ENCODE results near the gene KCNH4. TPM values are rescaled to one million over a fixed set of nuclear protein-coding genes. Genes with fewer than 3 reads are reported as not detected.

KCNH4 gene
- total RNA-seq, 1 experiment from 2014 or later, result not detected

- Histone ChIP-seq H3K9me3 (replicated peaks) (no peaks in the 10 kb centered on the region), H3K36me3 (peaks cover 3% of the 10 kb centered on the region), H3K27ac (no peak overlapping the region), H3K4me3 (no peak overlapping the region), H3K27me3 (replicated peaks) (no peaks in the 10 kb centered on the region), H3K4me1 (replicated peaks) (peaks cover 15% of the 10 kb centered on the region)
- no peak for DNase-seq (ENCODE audit: low read depth in 1 of 2, low spot score in 2 of 2)
Observed at GRCh38 chr17:42107597-42108576, 73.1 kb downstream of the KCNH4 start.

- Histone ChIP-seq H3K27ac (no peak overlapping the region), H3K36me3 (no peaks in the 10 kb centered on the region), H3K4me1 (replicated peaks) (peaks cover 10% of the 10 kb centered on the region), H3K9me3 (replicated peaks) (no peaks in the 10 kb centered on the region), H3K4me3 (no peak overlapping the region), H3K27me3 (replicated peaks) (no peaks in the 10 kb centered on the region)
- no peak for DNase-seq (ENCODE audit: low read depth in 1 of 2, low spot score in 2 of 2)
Observed at GRCh38 chr17:42107124-42107523, 73.8 kb downstream of the KCNH4 start.

Other genes with a start within 250 kb of the KCNH4 start
- gene CNP, start 214.3 kb downstream of the KCNH4 start, total RNA-seq (2014; rRNA removed; shearing (Covaris generic)), result 45.7 and 47.1 TPM in 2 replicates
- 80.6 and 97.7 TPM in 2 replicates for gene DNAJC7, start 163.7 kb downstream of the KCNH4 start, total RNA-seq (2014; rRNA removed; shearing (Covaris generic))
- 50.2 and 63.1 TPM in 2 replicates for gene NKIRAS2, start 161.1 kb downstream of the KCNH4 start, total RNA-seq (2014; rRNA removed; shearing (Covaris generic))
- 0.18 and 1.2 TPM in 2 replicates for gene C17orf113, start 130.5 kb downstream of the KCNH4 start, total RNA-seq (2014; rRNA removed; shearing (Covaris generic))
- not detected in 2 replicates for gene ZNF385C, start 82.7 kb downstream of the KCNH4 start, total RNA-seq (2014; rRNA removed; shearing (Covaris generic))
- gene DHX58, start 68.4 kb downstream of the KCNH4 start, total RNA-seq (2014; rRNA removed; shearing (Covaris generic)), result 0.85 and 1.4 TPM in 2 replicates
- gene KAT2A, start 59.8 kb downstream of the KCNH4 start, total RNA-seq (2014; rRNA removed; shearing (Covaris generic)), result 7.5 and 12.8 TPM in 2 replicates
- not detected in 2 replicates for gene HSPB9, start 58.3 kb downstream of the KCNH4 start, total RNA-seq (2014; rRNA removed; shearing (Covaris generic))
- gene RAB5C, start 26.2 kb downstream of the KCNH4 start, total RNA-seq (2014; rRNA removed; shearing (Covaris generic)), result 50.7 and 108 TPM in 2 replicates
- not detected in 2 replicates for gene HCRT, start 4.3 kb upstream of the KCNH4 start, total RNA-seq (2014; rRNA removed; shearing (Covaris generic))
- gene GHDC, start 13.4 kb upstream of the KCNH4 start, total RNA-seq (2014; rRNA removed; shearing (Covaris generic)), result 8.1 and 13.2 TPM in 2 replicates
- gene STAT5B, start 95.2 kb upstream of the KCNH4 start, total RNA-seq (2014; rRNA removed; shearing (Covaris generic)), result 22.1 and 36.0 TPM in 2 replicates
- gene STAT5A, start 107.4 kb upstream of the KCNH4 start, total RNA-seq (2014; rRNA removed; shearing (Covaris generic)), result 4.6 and 4.8 TPM in 2 replicates
- gene STAT3, start 207.3 kb upstream of the KCNH4 start, total RNA-seq (2014; rRNA removed; shearing (Covaris generic)), result 41.1 and 65.8 TPM in 2 replicates
- 319 and 331 TPM in 2 replicates for gene CAVIN1, start 242.1 kb upstream of the KCNH4 start, total RNA-seq (2014; rRNA removed; shearing (Covaris generic))